Left ventricle myocardium inferior (tissue), 1 donor: ENCODE results near the gene SPATA1. TPM values are rescaled to one million over a fixed set of nuclear protein-coding genes. Genes with fewer than 3 reads are reported as not detected.
A peak's percentile ranks its signal among the peaks of the same experiment; 100 is the strongest.

Experiments
- DNase-seq: peaks from one replicate; pipeline ENCODE4 v3.0.0-alpha.2; 2020
- H3K27ac ChIP-seq: fragments of 200-600 bp; replicated peaks from 2 replicates; pipeline ENCODE4 v1.8.0; 2021
- H3K27me3 ChIP-seq: fragments of 200-600 bp; 2 replicates; pipeline ENCODE4 v1.8.0; 2021; ENCODE audit warnings: low read depth
- H3K36me3 ChIP-seq: fragments of 200-600 bp; 2 replicates; pipeline ENCODE4 v1.8.0; 2021
- H3K4me1 ChIP-seq: fragments of 200-600 bp; 2 replicates; pipeline ENCODE4 v1.8.0; 2021
- H3K4me3 ChIP-seq: fragments of 200-600 bp; 2 replicates; pipeline ENCODE4 v1.8.0; 2021; ENCODE audit warnings: mild to moderate bottlenecking, moderate library complexity
- H3K9me3 ChIP-seq: fragments of 200-600 bp; replicated peaks from 2 replicates; pipeline ENCODE4 v1.8.0; 2021
- CTCF ChIP-seq: fragments of 200-600 bp; IDR thresholded peaks from 2 replicates; pipeline ENCODE4 v1.8.0; 2021; ENCODE audit warnings: antibody characterized with exemption, mild to moderate bottlenecking, borderline replicate concordance
- intact Hi-C: fragments of 100-400 bp; cut with micrococcal nuclease; formaldehyde crosslinking; loops from one replicate; pipeline ENCODE4 v1.11.0; 2022
- total RNA-seq: library from RNA; stranded (reverse); fragmentation: NEBNext Ultra II Directional; extraction: Animal tissue kit (Norgen Biotek cat#: 25700); gene quantifications from one replicate; pipeline ENCODE4 v1.2.1, GENCODE V29; 2021
- donor health status: DM: no; HTN: yes; CAD: no; lungs with severe emphysema.

SPATA1 gene
- total RNA-seq, 1 donor from 2014 or later: 0.66 TPM

GRCh38 chr1:84573481-84573966 lies 67.3 kb downstream of the SPATA1 start:
- H3K4me3 ChIP-seq: peak overlapping the region; percentile 75
- no peak for DNase-seq
- peaks cover 28% of the 10 kb centered on the region for H3K4me1 ChIP-seq
- peak overlapping the region; percentile 94 for H3K27ac ChIP-seq
- intact Hi-C loops: no loop called here
- TF ChIP-seq CTCF: no peak
- H3K9me3 ChIP-seq: no peaks in the 10 kb centered on the region
- no peaks in the 10 kb centered on the region for H3K27me3 ChIP-seq
- H3K36me3 ChIP-seq: peaks cover 10% of the 10 kb centered on the region

- H3K4me3 ChIP-seq: peak within 1 kb of the TSS; percentile 75
- DNase-seq: peak; percentile 88
- TF ChIP-seq CTCF: no peak
- peak within 1 kb of the TSS; percentile 94 for H3K27ac ChIP-seq
- peaks cover 3% of the 10 kb centered on the region for H3K36me3 ChIP-seq
- no peaks in the 10 kb centered on the region for H3K9me3 ChIP-seq
- H3K4me1 ChIP-seq: peaks cover 28% of the 10 kb centered on the region
- no peaks in the 10 kb centered on the region for H3K27me3 ChIP-seq
- intact Hi-C loops: no loop called here
Observed at GRCh38 chr1:84573967-84574842, 68.0 kb downstream of the SPATA1 start, which contains the start of gene CTBS. TSS of gene CTBS (minus strand) at chr1:84574440. CDS start at chr1:84574415, 25 bp downstream.

- Histone ChIP-seq H3K9me3 (no peaks in the 10 kb centered on the region), H3K4me3 (peak overlapping the region; percentile 75), H3K36me3 (no peaks in the 10 kb centered on the region), H3K4me1 (peaks cover 28% of the 10 kb centered on the region), H3K27me3 (no peaks in the 10 kb centered on the region), H3K27ac (peak overlapping the region; percentile 94)
- intact Hi-C loops: no loop called here
- DNase-seq: no peak
- no peak for TF ChIP-seq CTCF
Observed at GRCh38 chr1:84574936-84575335, 68.8 kb downstream of the SPATA1 start.

GRCh38 chr1:84581648-84582047 lies 75.5 kb downstream of the SPATA1 start:
- H3K9me3 ChIP-seq: no peaks in the 10 kb centered on the region
- H3K4me3 ChIP-seq: no peak overlapping the region
- no peak for TF ChIP-seq CTCF
- H3K4me1 ChIP-seq: peaks cover 14% of the 10 kb centered on the region
- intact Hi-C loops: no loop called here
- H3K36me3 ChIP-seq: no peaks in the 10 kb centered on the region
- DNase-seq: no peak
- no peaks in the 10 kb centered on the region for H3K27me3 ChIP-seq
- no peak overlapping the region for H3K27ac ChIP-seq

- Histone ChIP-seq H3K4me1 (peaks cover 14% of the 10 kb centered on the region), H3K9me3 (no peaks in the 10 kb centered on the region), H3K4me3 (no peak overlapping the region), H3K36me3 (no peaks in the 10 kb centered on the region), H3K27ac (peak overlapping the region; percentile 16), H3K27me3 (no peaks in the 10 kb centered on the region)
- DNase-seq: no peak
- intact Hi-C loops: no loop called here
- TF ChIP-seq CTCF: no peak
Observed at GRCh38 chr1:84582802-84583587, 76.8 kb downstream of the SPATA1 start.
